HepG2 (cell line): ENCODE data around the gene PIBF1. TPM values are rescaled to one million over a fixed set of nuclear protein-coding genes. Genes with fewer than 3 reads are reported as not detected.

Source experiments
- ATAC-seq: fragments of 200-7000 bp; cut with Tn5 transposase; 3 replicates; pipeline ENCODE4 v1.9.1; 2020; ENCODE audit warnings: mild to moderate bottlenecking, moderate library complexity
- BruUV-seq: library from RNA; stranded (reverse); fragments of 400-500 nt; replicated peaks from 2 replicates; lab custom pipeline; 2021; lab: Mats Ljungman, UMichigan
- CTCF ChIA-PET: fragments of 300-600 bp; formaldehyde crosslinking; extraction: SDS; loops from one replicate; lab custom pipeline; 2021; ENCODE audit warnings: low total read pairs, inconsistent platforms, low intra/inter-chr PET ratio; lab: Yijun Ruan, JAX
- POLR2A ChIA-PET: fragments of 350-600 bp; sonication (Branson Sonifier 250); formaldehyde crosslinking; loops from one replicate; lab custom pipeline; 2020; ENCODE audit warnings: antibody characterized with exemption, inconsistent platforms; lab: Yijun Ruan, JAX
- DNase-seq: peaks from one replicate; pipeline ENCODE4 v3.0.0-alpha.2; 2015; ENCODE audit warnings: low spot score
- FAIRE-seq: peaks from 3 replicates; lab custom pipeline; 2011; peaks lifted over from hg19 to GRCh38; lab: Jason Lieb, UNC
- H2AFZ ChIP-seq: one replicate; pipeline ENCODE4 v1.6.1; 2011; ENCODE audit warnings: low read length, inconsistent platforms
- H3K27ac ChIP-seq: fragments of 300-600 bp; 3 replicates; pipeline ENCODE4 v1.8.0; 2011; ENCODE audit warnings: mixed run types, mild to moderate bottlenecking, mixed read lengths, low read length, inconsistent platforms; ENCODE audit not compliant: insufficient read depth; ENCODE audit errors: extremely low read length
- H3K27me3 ChIP-seq, 2 experiments: fragments of 200-600 bp in 1 of 2; 2 replicates in 1 of 2; 3 replicates in 1 of 2; pipeline versions ENCODE4 v1.6.0 to v1.8.0; 2011; ENCODE audit warnings: low read length in 2 of 2, mild to moderate bottlenecking in 2 of 2, moderate library complexity in 2 of 2, inconsistent platforms in 1 of 2; ENCODE audit not compliant: insufficient read depth in 2 of 2, control insufficient read depth in 1 of 2
- H3K36me3 ChIP-seq, 2 experiments: fragments of 200-600 bp in 1 of 2; replicated peaks in 1 of 2; 2 replicates in 1 of 2; 3 replicates in 1 of 2; pipeline versions ENCODE4 v1.5.1 to v1.8.0; 2011; ENCODE audit warnings: low read length in 2 of 2, inconsistent platforms in 1 of 2; ENCODE audit not compliant: insufficient read depth in 2 of 2, control insufficient read depth in 1 of 2
- H3K4me1 ChIP-seq: 2 replicates; pipeline ENCODE4 v1.5.1; 2012; ENCODE audit warnings: low read length, inconsistent platforms; ENCODE audit not compliant: insufficient read depth
- H3K4me2 ChIP-seq: 2 replicates; pipeline ENCODE4 v1.6.0; 2011; ENCODE audit warnings: low read depth, low read length, inconsistent platforms
- H3K4me3 ChIP-seq, 3 experiments: fragments of 200-600 bp in 1 of 3; sonication (generic), shearing (Covaris generic) in 1 of 3; replicated peaks in 1 of 3; 2 replicates each; pipeline ENCODE4 v1.5.1; 2011 to 2016; ENCODE audit warnings: low read length in 3 of 3, inconsistent platforms in 2 of 3, low read depth in 2 of 3, mild to moderate bottlenecking in 2 of 3, control low read depth in 1 of 3, mixed read lengths in 1 of 3; ENCODE audit not compliant: insufficient read depth in 1 of 3
- H3K79me2 ChIP-seq: one replicate; pipeline ENCODE4 v1.6.1; 2011; ENCODE audit warnings: low read length, inconsistent platforms; ENCODE audit not compliant: insufficient read depth
- H3K9ac ChIP-seq: 2 replicates; pipeline ENCODE4 v1.6.0; 2011; ENCODE audit warnings: mild to moderate bottlenecking, low read depth, low read length, inconsistent platforms; ENCODE audit not compliant: insufficient read depth
- H3K9me3 ChIP-seq: 2 replicates; pipeline ENCODE4 v1.5.1; 2012; ENCODE audit warnings: mild to moderate bottlenecking, low read length
- H4K20me1 ChIP-seq: 2 replicates; pipeline ENCODE4 v1.6.0; 2011; ENCODE audit warnings: inconsistent platforms, mild to moderate bottlenecking, low read length, moderate library complexity; ENCODE audit not compliant: insufficient read depth
- FOXJ3 ChIP-seq: sonication (generic); formaldehyde crosslinking; IDR thresholded peaks from 2 replicates; pipeline ENCODE4 v1.4.0; 2020; ENCODE audit warnings: missing genetic modification reagents, mild to moderate bottlenecking, borderline replicate concordance
- HOXD1 ChIP-seq: sonication (generic); formaldehyde crosslinking; IDR thresholded peaks from 2 replicates; pipeline ENCODE4 v1.5.0; 2020; ENCODE audit warnings: missing genetic modification reagents
- KLF15 ChIP-seq: sonication (generic); formaldehyde crosslinking; IDR thresholded peaks from 2 replicates; pipeline ENCODE4 v1.8.1; 2023; ENCODE audit warnings: borderline replicate concordance, mild to moderate bottlenecking, inconsistent platforms, missing genetic modification reagents, mixed read lengths
- SPEN ChIP-seq: sonication (generic); formaldehyde crosslinking; IDR thresholded peaks from 2 replicates; pipeline ENCODE4 v1.5.1; 2020; ENCODE audit warnings: low read depth, mild to moderate bottlenecking, missing genetic modification reagents
- ZNF296 ChIP-seq: sonication (generic); formaldehyde crosslinking; conservative IDR thresholded peaks from 2 replicates; pipeline ENCODE4 v1.5.0; 2020; ENCODE audit warnings: mild to moderate bottlenecking, missing genetic modification reagents
- ZNF513 ChIP-seq: sonication (generic); formaldehyde crosslinking; conservative IDR thresholded peaks from 2 replicates; pipeline ENCODE4 v1.5.0; 2020; ENCODE audit warnings: missing genetic modification reagents
- ZNF660 ChIP-seq: sonication (generic); formaldehyde crosslinking; IDR thresholded peaks from 2 replicates; pipeline ENCODE4 v1.5.1; 2020; ENCODE audit warnings: mild to moderate bottlenecking, low read depth, missing genetic modification reagents, borderline replicate concordance
- WGBS: methylation state at CpG from one replicate; pipeline ENCODE4 v1.1.6; 2017; ENCODE audit warnings: low lambda C conversion rate; 5-methylcytosine and 5-hydroxymethylcytosine counted together
- in situ Hi-C: cut with HindIII; loops from 2 replicates; pipeline ENCODE4 v1.10.0; 2017; ENCODE audit warnings: low pct_unique_long_range_greater_than_20kb; ENCODE audit not compliant: extremely low pct_ligation_motif_present
- intact Hi-C: fragments of 100-400 bp; cut with micrococcal nuclease; formaldehyde crosslinking; loops from one replicate; pipeline ENCODE4 v1.10.0; 2022; ENCODE audit not compliant: unreplicated experiment
- polyA plus RNA-seq, 8 experiments: library from polyadenylated mRNA; depleted of rRNA in 3 of 8; stranded (reverse) in 7 of 8; unstranded in 1 of 8; fragments of >200 nt; fragmentation: Illumina TruSeq in 4 of 8; extraction: Trizol in 4 of 8; gene quantifications; 2 replicates each; pipeline versions ENCODE4 v1.2.1 to v1.2.3, GENCODE V29; 2011 to 2016; ENCODE audit warnings: low read depth in 4 of 8, missing spikeins in 1 of 8, mixed read lengths in 1 of 8; ENCODE audit not compliant: insufficient read depth in 1 of 8
- total RNA-seq, 5 experiments: library from RNA; depleted of rRNA; stranded (reverse); fragments of >200 nt; fragmentation: Illumina TruSeq; extraction: Trizol; gene quantifications; 2 replicates each; pipeline ENCODE4 v1.2.3, GENCODE V29; 2016; ENCODE audit warnings: low read depth in 1 of 5
- TF ChIP-seq, protein P1 (sequence below): IDR thresholded peaks from 2 replicates; pipeline ENCODE4 v1.6.1; 2012; ENCODE audit warnings: low read depth, low read length, improper control_type of control experiment
- TF ChIP-seq, protein P2 (sequence below), 2 experiments: sonication (generic) in 1 of 2; formaldehyde crosslinking in 1 of 2; IDR thresholded peaks; 2 replicates each; pipeline versions ENCODE4 v1.4.0 to v1.6.1; 2016 to 2020; ENCODE audit warnings: borderline replicate concordance in 1 of 2, low read depth in 1 of 2, mild to moderate bottlenecking in 1 of 2, missing genetic modification reagents in 1 of 2
- TF ChIP-seq, protein P3 (sequence below): sonication (generic); formaldehyde crosslinking; IDR thresholded peaks from 2 replicates; pipeline ENCODE4 v1.4.0; 2020; ENCODE audit warnings: mild to moderate bottlenecking, missing genetic modification reagents

PIBF1 gene
- total and polyA plus RNA-seq, 2 of the 13 experiments (the other 11 are each of a cell fraction or from before 2014, with no cell fraction given), result 4.2 to 15.8 TPM

GRCh38 chr13:72788831-72789230, 6.9 kb downstream of the PIBF1 start:
- peaks cover 21% of the 10 kb centered on the region for H3K79me2 ChIP-seq
- POLR2A ChIA-PET, result no interaction called here
- in situ Hi-C loops (no loop called here), intact Hi-C loops (no loop called here)
- no peak for FAIRE-seq
- H3K4me3 ChIP-seq, result no peak overlapping the region
- no peaks in the 10 kb centered on the region for H3K27me3 ChIP-seq
- no peak overlapping the region for H3K27ac ChIP-seq
- DNase-seq, result no peak
- no TSS peak for BruUV-seq
- H3K4me1 ChIP-seq, result peaks cover 22% of the 10 kb centered on the region
- no peak overlapping the region for H2AFZ ChIP-seq
- H3K4me2 ChIP-seq, result no peak overlapping the region
- no peaks in the 10 kb centered on the region for H3K9me3 ChIP-seq
- ATAC-seq, result no peak
- CTCF ChIA-PET, result no interaction called here
- H3K9ac ChIP-seq, result no peak overlapping the region
- no peaks in the 10 kb centered on the region for H4K20me1 ChIP-seq
- WGBS, result 95% methylated on average over 1 of the region's 1 CpG
- H3K36me3 ChIP-seq, result peaks cover 6 to 16% of the 10 kb centered on the region in 2 experiments
- TF ChIP-seq HOXD1 (CRISPR knock-in tag), result no peak
- TF ChIP-seq FOXJ3 (CRISPR knock-in tag), result no peak
- no peak for TF ChIP-seq SPEN (CRISPR knock-in tag)
- TF ChIP-seq, protein P1, sequence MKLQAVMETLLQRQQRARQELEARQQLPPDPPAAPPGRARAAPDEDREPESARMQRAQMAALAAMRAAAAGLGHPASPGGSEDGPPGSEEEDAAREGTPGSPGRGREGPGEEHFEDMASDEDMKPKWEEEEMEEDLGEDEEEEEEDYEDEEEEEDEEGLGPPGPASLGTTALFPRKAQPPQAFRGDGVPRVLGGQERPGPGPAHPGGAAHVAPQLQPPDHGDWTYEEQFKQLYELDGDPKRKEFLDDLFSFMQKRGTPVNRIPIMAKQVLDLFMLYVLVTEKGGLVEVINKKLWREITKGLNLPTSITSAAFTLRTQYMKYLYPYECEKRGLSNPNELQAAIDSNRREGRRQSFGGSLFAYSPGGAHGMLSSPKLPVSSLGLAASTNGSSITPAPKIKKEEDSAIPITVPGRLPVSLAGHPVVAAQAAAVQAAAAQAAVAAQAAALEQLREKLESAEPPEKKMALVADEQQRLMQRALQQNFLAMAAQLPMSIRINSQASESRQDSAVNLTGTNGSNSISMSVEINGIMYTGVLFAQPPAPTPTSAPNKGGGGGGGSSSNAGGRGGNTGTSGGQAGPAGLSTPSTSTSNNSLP, result no peak
- TF ChIP-seq ZNF296 (CRISPR knock-in tag), result no peak
- TF ChIP-seq, protein P2, sequence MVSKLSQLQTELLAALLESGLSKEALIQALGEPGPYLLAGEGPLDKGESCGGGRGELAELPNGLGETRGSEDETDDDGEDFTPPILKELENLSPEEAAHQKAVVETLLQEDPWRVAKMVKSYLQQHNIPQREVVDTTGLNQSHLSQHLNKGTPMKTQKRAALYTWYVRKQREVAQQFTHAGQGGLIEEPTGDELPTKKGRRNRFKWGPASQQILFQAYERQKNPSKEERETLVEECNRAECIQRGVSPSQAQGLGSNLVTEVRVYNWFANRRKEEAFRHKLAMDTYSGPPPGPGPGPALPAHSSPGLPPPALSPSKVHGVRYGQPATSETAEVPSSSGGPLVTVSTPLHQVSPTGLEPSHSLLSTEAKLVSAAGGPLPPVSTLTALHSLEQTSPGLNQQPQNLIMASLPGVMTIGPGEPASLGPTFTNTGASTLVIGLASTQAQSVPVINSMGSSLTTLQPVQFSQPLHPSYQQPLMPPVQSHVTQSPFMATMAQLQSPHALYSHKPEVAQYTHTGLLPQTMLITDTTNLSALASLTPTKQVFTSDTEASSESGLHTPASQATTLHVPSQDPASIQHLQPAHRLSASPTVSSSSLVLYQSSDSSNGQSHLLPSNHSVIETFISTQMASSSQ (IDR thresholded peaks at IDR 0.05; ENCODE audit: low read depth), result no peak
- TF ChIP-seq, protein P2 (CRISPR knock-in tag; IDR thresholded peaks at IDR 0.05; ENCODE audit: borderline replicate concordance), result no peak
- TF ChIP-seq, protein P3, sequence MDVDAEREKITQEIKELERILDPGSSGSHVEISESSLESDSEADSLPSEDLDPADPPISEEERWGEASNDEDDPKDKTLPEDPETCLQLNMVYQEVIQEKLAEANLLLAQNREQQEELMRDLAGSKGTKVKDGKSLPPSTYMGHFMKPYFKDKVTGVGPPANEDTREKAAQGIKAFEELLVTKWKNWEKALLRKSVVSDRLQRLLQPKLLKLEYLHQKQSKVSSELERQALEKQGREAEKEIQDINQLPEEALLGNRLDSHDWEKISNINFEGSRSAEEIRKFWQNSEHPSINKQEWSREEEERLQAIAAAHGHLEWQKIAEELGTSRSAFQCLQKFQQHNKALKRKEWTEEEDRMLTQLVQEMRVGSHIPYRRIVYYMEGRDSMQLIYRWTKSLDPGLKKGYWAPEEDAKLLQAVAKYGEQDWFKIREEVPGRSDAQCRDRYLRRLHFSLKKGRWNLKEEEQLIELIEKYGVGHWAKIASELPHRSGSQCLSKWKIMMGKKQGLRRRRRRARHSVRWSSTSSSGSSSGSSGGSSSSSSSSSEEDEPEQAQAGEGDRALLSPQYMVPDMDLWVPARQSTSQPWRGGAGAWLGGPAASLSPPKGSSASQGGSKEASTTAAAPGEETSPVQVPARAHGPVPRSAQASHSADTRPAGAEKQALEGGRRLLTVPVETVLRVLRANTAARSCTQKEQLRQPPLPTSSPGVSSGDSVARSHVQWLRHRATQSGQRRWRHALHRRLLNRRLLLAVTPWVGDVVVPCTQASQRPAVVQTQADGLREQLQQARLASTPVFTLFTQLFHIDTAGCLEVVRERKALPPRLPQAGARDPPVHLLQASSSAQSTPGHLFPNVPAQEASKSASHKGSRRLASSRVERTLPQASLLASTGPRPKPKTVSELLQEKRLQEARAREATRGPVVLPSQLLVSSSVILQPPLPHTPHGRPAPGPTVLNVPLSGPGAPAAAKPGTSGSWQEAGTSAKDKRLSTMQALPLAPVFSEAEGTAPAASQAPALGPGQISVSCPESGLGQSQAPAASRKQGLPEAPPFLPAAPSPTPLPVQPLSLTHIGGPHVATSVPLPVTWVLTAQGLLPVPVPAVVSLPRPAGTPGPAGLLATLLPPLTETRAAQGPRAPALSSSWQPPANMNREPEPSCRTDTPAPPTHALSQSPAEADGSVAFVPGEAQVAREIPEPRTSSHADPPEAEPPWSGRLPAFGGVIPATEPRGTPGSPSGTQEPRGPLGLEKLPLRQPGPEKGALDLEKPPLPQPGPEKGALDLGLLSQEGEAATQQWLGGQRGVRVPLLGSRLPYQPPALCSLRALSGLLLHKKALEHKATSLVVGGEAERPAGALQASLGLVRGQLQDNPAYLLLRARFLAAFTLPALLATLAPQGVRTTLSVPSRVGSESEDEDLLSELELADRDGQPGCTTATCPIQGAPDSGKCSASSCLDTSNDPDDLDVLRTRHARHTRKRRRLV (CRISPR knock-in tag), result no peak
- TF ChIP-seq KLF15 (CRISPR knock-in tag), result no peak
- no peak for TF ChIP-seq ZNF513
- TF ChIP-seq ZNF660 (CRISPR knock-in tag), result no peak
